MCF 10A (cell line): ENCODE data around the gene ANKRD34A. TPM values are rescaled to one million over a fixed set of nuclear protein-coding genes. Genes with fewer than 3 reads are reported as not detected.

ENCODE experiments used
- BruUV-seq: library from RNA; stranded (reverse); fragments of 400-500 nt; replicated peaks from 2 replicates; lab custom pipeline; 2021; lab: Mats Ljungman, UMichigan
- CTCF ChIA-PET: fragments of 300-600 bp; sonication (Branson Sonifier 250); formaldehyde crosslinking; extraction: SDS; loops from one replicate; lab custom pipeline; 2021; ENCODE audit warnings: antibody characterized with exemption, inconsistent platforms; lab: Yijun Ruan, JAX
- POLR2A ChIA-PET: fragments of 300-600, 350-650 bp; sonication (Branson Sonifier 250); formaldehyde crosslinking; extraction: SDS; loops from one replicate; lab custom pipeline; 2020; ENCODE audit warnings: antibody characterized with exemption, inconsistent platforms; lab: Yijun Ruan, JAX
- DNase-seq: peaks from one replicate; pipeline ENCODE4 v3.0.0-alpha.2; 2018; ENCODE audit not compliant: unreplicated experiment
- H3K27ac Mint-ChIP-seq: one replicate; pipeline ENCODE4 v1.8.0; 2022; ENCODE audit warnings: mild to moderate bottlenecking, low read depth, mixed read lengths; ENCODE audit not compliant: unreplicated experiment
- H3K27me3 Mint-ChIP-seq: one replicate; pipeline ENCODE4 v1.8.0; 2022; ENCODE audit warnings: mixed read lengths; ENCODE audit not compliant: insufficient read depth, unreplicated experiment
- H3K36me3 Mint-ChIP-seq: one replicate; pipeline ENCODE4 v1.8.0; 2022; ENCODE audit warnings: mild to moderate bottlenecking, moderate library complexity, mixed read lengths; ENCODE audit not compliant: insufficient read depth, unreplicated experiment
- H3K4me1 Mint-ChIP-seq: one replicate; pipeline ENCODE4 v1.8.0; 2022; ENCODE audit warnings: mixed read lengths; ENCODE audit not compliant: insufficient read depth, unreplicated experiment
- H3K4me3 Mint-ChIP-seq: one replicate; pipeline ENCODE4 v1.8.0; 2022; ENCODE audit warnings: mild to moderate bottlenecking, moderate library complexity, mixed read lengths; ENCODE audit not compliant: unreplicated experiment
- H3K9me3 Mint-ChIP-seq: one replicate; pipeline ENCODE4 v1.8.0; 2022; ENCODE audit warnings: mixed read lengths; ENCODE audit not compliant: unreplicated experiment
- CTCF ChIP-seq: fragments of 200-600 bp; IDR thresholded peaks from one replicate; pipeline ENCODE4 v1.8.0; 2022; ENCODE audit warnings: antibody characterized with exemption, mild to moderate bottlenecking; ENCODE audit not compliant: unreplicated experiment
- intact Hi-C: fragments of 100-400 bp; cut with micrococcal nuclease; formaldehyde crosslinking; loops from 2 replicates; pipeline ENCODE4 v1.14.1; 2022
- total RNA-seq: library from RNA; stranded (reverse); gene quantifications from 2 replicates; pipeline ENCODE4 v1.2.3, GENCODE V29; 2022

ANKRD34A gene
- total RNA-seq, 1 experiment from 2014 or later = 2.6 TPM

GRCh38 chr1:145956361-145956760 is 8.0 kb downstream of the ANKRD34A start:
- Mint-ChIP-seq H3K27me3 (no peaks in the 10 kb centered on the region), H3K27ac (peak overlapping the region; percentile 80), H3K9me3 (no peaks in the 10 kb centered on the region), H3K4me1 (peaks cover 52% of the 10 kb centered on the region), H3K4me3 (peak overlapping the region; percentile 80), H3K36me3 (peaks cover 16% of the 10 kb centered on the region)
- intact Hi-C loops = loop anchor here (2.0 kb wide), 1 partner anchor 38 kb away; the partner anchor contains the start of gene PEX11B
- POLR2A ChIA-PET = interaction anchor here (0.9 to 7.0 kb wide), 20 partner anchors 9 to 166 kb away, joined by 3 to 136 read pairs (median 21); partner anchors contain the start of genes ANKRD34A, ITGA10, PEX11B and PIAS3
- CTCF ChIA-PET = interaction anchor here (1.1 to 3.8 kb wide), 5 partner anchors 8 to 64 kb away, joined by 3 to 32 read pairs (median 5); partner anchors contain the start of genes ANKRD34A, ITGA10 and POLR3GL
- no peak for TF ChIP-seq CTCF
- DNase-seq = no peak
- BruUV-seq = no TSS peak

DNA sequence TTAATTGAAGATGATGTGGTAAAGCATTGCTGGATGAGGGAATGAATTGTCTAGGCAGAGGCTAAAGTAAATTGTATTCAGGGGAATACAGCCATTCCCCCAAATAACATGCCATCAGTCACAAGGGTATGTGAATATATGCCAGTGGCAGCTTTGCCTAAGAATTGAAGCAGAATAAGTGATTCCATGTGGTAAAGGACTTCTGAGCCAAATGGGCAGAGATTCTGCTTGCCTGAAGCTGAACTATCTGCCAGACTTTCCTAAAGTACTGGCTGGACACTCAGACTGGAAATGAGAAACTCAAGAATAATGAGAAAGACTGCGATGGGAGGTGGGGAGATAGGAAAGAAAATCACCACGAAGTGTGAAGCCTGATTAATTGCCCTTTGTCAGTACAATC is 8.9 kb downstream of the ANKRD34A start:
- H3K4me1 Mint-ChIP-seq = peaks cover 51% of the 10 kb centered on the region
- no peak for DNase-seq
- peak overlapping the region; percentile 80 for H3K4me3 Mint-ChIP-seq
- ChIA-PET CTCF (interaction anchor here (0.9 to 2.3 kb wide), 4 partner anchors 9 to 63 kb away, joined by 3 to 11 read pairs (median 4); partner anchors contain the start of genes ANKRD34A and POLR3GL), POLR2A (interaction anchor here (0.6 to 7.0 kb wide), 11 partner anchors 10 to 96 kb away, joined by 3 to 136 read pairs (median 48); partner anchors contain the start of genes ANKRD34A, PEX11B, PIAS3 and POLR3GL)
- BruUV-seq = no TSS peak
- H3K27ac Mint-ChIP-seq = peak overlapping the region; percentile 80
- H3K27me3 Mint-ChIP-seq = no peaks in the 10 kb centered on the region
- intact Hi-C loops = no loop called here
- H3K9me3 Mint-ChIP-seq = no peaks in the 10 kb centered on the region
- TF ChIP-seq CTCF = no peak
- H3K36me3 Mint-ChIP-seq = peaks cover 11% of the 10 kb centered on the region

DNA sequence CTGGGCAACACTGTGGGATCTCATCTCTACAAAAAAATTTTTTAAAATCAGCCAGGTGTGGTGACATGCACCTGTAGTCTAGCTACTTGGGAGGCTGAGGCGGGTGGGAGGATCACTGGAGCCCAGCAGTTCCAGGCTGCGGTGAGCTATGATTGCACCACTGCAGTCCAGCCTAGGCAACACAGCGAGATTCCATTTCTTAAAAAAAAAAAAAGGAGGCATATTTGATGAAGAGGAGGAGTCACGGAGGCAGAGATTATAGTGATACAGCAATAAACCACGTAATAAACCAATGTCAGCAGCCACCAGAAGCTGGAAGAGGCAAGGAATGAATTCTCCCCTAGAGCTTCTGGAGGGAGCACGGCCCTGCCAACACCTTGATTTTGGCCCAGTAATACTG is 10.5 kb downstream of the ANKRD34A start:
- Mint-ChIP-seq H3K27ac (no peak overlapping the region), H3K4me1 (peaks cover 48% of the 10 kb centered on the region), H3K4me3 (no peak overlapping the region), H3K27me3 (no peaks in the 10 kb centered on the region), H3K36me3 (peaks cover 17% of the 10 kb centered on the region), H3K9me3 (no peaks in the 10 kb centered on the region)
- TF ChIP-seq CTCF = no peak
- no TSS peak for BruUV-seq
- POLR2A ChIA-PET = interaction anchor here (0.9 to 7.0 kb wide), 9 partner anchors 12 to 95 kb away, joined by 3 to 109 read pairs (median 7); partner anchors contain the start of genes ANKRD34A, PEX11B, PIAS3 and POLR3GL
- no peak for DNase-seq
- CTCF ChIA-PET = interaction anchor here (0.7 to 2.3 kb wide), 4 partner anchors 27 to 214 kb away, joined by 4 to 11 read pairs (median 5); partner anchors contain the start of gene RBM8A
- intact Hi-C loops = no loop called here

DNA sequence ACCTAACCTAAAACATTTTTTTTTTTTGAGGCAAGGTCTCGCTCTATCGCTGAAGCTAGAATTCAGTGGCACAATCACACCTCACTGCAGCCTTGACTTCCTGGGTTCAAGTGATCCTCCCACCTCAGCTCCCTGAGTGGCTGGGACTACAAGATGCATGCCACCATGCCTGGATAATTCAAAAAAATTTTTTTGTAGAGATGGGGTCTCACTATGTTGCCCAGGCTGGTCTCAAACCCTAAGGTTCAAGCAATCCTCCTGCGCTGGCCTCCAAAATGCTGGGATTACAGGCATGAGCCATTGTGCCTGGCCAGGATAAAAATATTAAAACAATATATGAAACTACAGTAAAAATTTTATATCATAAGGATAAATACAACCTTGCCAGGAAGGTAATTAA is 11.5 kb downstream of the ANKRD34A start:
- TF ChIP-seq CTCF = no peak
- H3K9me3 Mint-ChIP-seq = no peaks in the 10 kb centered on the region
- H3K4me3 Mint-ChIP-seq = no peak overlapping the region
- no TSS peak for BruUV-seq
- intact Hi-C loops = no loop called here
- no peak for DNase-seq
- peaks cover 39% of the 10 kb centered on the region for H3K4me1 Mint-ChIP-seq
- POLR2A ChIA-PET = interaction anchor here (0.7 to 7.0 kb wide), 6 partner anchors 13 to 99 kb away, joined by 3 to 109 read pairs (median 8); partner anchors contain the start of genes ANKRD34A, PEX11B, POLR3GL and RBM8A
- H3K27me3 Mint-ChIP-seq = no peaks in the 10 kb centered on the region
- peaks cover 17% of the 10 kb centered on the region for H3K36me3 Mint-ChIP-seq
- no peak overlapping the region for H3K27ac Mint-ChIP-seq
- CTCF ChIA-PET = interaction anchor here (1.2 to 1.3 kb wide), 2 partner anchors 26 to 43 kb away, joined by 4 read pairs; partner anchors contain the start of genes ITGA10 and RBM8A
